Activated CD8-positive, alpha-beta memory T cell treated with anti-CD3 and anti-CD28 coated beads, Interleukin-2, amount 50 U/mL, for 4 hours (primary cell): ENCODE data around the gene CDK11B.
"Not testable (repeated sequence)": the region's sequence is repeated elsewhere in the genome, so short reads cannot be mapped to it uniquely, and the experiment has no call there.

Experiments used
- DNase-seq: peaks from one replicate; pipeline ENCODE4 v3.0.0-alpha.2; 2020

Gene CDK11B

GRCh38 chr1:1647567-1648241 is 11.1 kb downstream of the CDK11B start:
- DNase-seq: not testable (repeated sequence)

DNA sequence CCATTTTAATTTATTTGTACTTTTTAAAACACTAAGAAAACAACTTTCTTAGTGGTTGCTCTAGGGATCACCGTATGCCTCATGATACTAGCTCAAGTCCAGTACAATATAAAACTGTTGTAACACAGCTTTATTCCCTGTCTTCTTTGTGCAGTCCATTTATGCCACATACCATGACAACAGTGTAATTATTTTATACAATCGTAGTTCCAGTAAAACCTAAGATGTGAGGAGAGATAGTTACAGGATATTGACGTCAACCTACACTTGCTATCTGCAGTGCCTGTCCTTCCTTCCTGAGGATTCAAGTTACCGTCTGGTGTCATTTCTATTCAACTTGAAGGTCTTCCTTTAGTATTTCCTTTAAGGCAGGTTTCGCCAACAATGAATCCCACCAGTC is 12.5 kb downstream of the CDK11B start:
- DNase-seq: not testable (repeated sequence)

DNA sequence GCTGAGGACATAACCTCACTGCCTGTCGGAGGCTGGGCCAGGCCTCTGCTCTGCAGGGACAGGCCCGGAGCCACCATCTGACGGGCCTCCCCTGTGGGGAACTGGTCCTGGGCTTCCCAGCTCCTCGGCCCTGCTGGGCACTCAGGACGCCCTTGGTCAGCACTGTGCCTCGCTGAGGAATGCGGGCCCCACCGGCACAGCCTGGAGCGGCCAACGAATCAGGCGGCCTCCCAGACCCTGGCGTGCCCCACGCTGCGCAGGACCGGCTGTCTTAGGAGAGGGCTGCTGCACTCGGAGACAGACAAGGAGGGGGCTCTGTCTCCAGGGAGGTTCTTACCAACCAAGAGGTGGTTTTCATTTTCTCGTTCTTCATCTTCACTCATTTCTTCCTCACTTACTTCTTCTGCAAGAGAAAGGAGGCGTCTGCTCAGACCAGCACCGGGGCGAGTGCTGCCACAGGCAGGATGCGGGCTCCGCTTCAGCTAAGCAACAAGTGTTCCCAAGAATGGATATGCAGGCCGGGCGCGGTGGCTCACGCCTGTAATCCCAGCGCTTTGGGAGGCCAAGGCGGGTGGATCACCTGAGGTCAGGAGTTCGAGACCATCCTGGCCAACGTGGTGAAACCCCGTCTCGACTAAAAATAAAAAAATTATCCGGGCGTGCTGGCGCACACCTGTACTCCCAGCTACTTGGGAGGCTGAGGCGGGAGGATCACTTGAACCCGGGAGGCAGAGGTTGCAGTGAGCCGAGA is 17.9 kb downstream of the CDK11B start:
- DNase-seq: not testable (repeated sequence)

GRCh38 chr1:1640081-1640480 is 18.7 kb downstream of the CDK11B start:
- DNase-seq: not testable (repeated sequence)

GRCh38 chr1:1639368-1639767 is 19.4 kb downstream of the CDK11B start:
- DNase-seq: not testable (repeated sequence)

- not testable (repeated sequence) for DNase-seq
Observed at GRCh38 chr1:1638528-1638927, 20.3 kb downstream of the CDK11B start.

DNA sequence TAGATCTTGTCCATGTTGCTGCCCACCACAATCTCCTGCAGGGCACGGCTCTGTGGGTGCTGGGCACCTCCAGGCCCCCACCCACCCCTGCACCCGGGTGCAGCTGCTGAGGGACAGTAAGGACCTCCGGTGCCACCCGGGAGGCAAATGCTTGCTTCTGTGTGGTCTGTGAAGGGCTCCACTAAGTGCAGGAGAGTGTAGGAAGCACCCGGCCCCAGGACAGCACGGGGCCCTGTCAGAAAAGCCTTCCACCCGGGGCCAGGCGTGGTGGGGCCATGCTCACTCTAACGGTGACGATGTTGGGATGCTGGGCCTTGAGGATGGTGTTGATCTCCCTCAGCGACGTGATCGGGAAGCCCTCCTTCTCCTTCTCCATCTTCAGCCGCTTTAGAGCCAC is 21.3 kb downstream of the CDK11B start:
- not testable (repeated sequence) for DNase-seq

DNA sequence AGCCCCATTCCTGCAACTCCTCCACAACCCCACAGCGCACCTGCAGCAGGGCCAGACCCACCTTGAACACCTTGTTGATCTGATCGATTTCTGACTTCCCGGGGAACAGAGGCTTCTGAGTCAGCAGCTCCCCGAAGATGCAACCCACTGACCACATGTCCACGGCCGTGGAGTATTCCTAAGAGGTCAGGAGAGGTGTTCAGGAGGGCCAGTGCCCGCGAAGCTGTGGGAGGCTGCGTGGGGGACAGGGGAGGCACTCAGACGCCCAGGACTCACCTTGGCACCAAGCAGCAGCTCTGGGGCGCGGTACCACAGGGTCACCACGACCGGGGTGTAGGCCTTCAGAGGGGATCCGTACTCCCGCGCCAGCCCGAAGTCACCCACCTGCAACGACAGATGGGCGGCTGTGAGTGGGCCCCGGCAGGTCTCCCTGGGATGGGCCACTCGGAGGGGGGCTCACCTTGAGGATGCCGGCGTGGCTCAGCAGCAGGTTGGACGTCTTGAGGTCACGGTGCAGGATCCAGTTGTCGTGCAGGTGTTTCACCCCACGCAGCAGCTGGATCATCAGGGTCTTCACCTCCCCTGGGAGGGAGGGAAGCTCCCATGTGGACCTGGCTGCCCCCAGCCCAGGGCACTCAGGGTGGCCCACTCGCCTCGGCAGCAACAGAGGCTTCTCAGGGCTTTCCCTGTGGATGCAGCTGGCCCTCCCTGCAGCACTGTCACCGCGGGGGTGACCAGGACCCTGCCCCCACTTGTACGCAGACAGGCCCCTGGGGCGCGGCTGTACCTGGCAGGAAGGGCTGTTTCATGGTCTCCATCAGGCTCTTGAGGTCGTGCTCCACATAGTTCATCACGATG is 22.0 kb downstream of the CDK11B start:
- DNase-seq: not testable (repeated sequence)

DNA sequence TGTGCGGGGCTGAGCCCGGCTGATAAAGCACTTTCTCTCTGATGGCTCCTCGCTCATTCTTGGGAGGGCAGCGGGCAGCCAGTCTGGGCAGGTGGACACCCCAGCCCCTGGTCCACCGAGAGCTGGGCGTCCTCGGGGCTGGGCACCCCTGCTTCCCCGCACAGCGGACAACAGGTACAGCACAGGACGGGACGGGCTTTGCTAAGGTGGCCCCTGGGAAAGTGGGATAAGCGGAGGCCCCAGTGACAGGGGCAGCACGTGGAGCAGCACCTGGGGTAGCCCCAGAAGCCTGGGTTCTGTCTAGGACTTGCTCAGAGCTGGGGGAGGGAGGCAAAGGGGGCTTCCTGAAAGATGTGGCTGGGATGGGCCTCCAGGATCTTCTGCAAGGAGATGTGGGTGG is 24.2 kb downstream of the CDK11B start:
- not testable (repeated sequence) for DNase-seq

DNA sequence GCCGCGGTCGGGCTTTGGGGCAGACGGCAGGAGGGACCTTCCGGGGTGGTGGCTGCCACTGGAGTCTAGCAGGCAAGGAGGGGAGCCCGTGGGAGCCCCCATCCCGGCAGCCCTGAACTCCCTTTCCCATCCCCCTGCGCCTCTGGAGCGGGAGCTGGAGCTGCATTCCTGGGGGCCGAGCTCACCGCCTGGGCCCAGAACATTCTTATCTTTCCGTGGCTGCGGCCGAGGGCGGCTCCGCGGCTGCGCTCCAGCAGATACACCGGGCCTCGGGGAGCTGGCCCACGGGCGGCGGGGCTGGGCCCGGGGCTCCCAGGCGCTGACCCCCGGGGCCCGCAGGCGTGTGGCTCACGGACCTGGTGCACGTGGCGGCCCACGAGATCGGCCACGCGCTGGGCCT is 25.4 kb downstream of the CDK11B start:
- DNase-seq: not testable (repeated sequence)

GRCh38 chr1:1631782-1632420 is 26.9 kb downstream of the CDK11B start, which contains the start of gene MMP23B:
TSS of gene MMP23B (plus strand) at chr1:1632173. CDS start at chr1:1632219, 46 bp downstream.
- DNase-seq: peak; percentile 25

DNA sequence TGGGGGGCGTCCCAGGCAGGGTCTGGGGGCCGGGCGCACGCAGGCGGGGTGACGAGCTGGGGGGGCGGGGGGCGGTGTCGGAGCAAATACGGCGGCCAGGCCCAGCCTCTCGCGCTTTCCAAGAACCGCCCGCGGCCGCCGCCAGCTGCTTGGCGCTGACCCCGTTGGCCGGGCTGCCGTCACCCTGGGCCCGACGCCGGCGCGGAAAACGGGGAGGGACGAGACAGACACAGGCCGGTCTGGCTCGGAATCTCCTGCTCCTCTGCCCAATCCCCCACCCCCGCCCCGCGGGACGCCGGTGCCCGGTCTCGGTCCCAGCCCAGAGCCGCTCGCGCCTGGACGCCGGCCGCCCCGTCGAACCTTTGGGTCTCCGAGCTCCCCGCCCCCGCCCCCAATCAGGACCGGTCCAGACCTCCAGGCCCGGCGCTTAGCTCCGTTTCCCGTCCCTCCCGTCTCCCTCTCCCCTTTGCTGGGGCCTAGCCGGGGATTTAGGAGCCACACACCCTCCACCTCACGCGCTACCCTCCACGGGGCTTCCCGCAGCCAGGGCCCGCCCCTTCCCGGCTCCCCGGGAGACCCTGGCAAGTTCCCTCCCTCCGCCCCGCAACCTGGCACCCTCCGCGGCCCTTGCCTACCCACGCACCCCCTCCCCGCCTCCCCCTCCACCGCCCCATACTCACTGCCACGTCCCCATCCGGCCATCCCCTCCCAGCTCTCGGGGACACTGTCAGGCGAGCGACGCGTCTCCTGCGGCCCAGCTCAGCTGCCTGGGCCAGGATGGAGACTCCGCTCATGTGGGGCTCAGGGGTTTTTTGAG is 27.6 kb downstream of the CDK11B start:
- peak; percentile 44 for DNase-seq

- DNase-seq: peak; percentile 92
Observed at GRCh38 chr1:1630191-1630964, 28.4 kb downstream of the CDK11B start.

DNA sequence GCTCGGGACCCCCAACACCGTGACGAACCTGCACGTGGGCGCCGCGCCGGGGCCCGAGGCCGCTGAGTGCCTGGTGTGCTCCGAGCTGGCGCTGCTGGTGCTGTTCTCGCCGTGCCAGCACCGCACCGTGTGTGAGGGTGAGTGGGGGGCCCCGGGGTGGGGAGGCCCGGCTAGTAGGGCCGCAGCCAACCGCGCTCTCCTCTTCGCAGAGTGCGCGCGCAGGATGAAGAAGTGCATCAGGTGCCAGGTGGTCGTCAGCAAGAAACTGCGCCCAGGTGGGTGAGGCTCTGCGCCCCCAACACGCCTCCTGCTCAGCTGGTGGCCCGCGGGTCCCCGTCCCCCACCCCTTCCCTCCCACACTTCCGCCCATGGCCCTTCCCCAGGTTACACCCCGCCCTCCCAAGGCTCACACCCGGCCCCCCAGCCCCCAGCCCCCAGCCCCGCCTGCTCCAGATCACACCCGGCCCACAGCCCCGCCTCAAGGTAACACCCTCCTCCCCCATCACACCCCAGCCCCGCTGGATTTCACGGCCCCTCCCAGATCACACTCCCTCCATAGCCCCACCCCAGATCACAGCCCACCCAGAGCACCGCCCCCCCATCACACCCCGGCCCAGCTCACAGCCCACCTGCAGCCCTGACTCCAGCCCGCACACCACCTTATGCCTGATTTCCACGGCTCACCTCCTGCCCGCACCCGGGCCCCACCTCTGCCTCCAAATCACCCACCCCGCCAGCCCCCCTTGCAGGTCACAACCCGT is 29.2 kb downstream of the CDK11B start:
- peak; percentile 78 for DNase-seq

GRCh38 chr1:1628754-1629429 is 29.9 kb downstream of the CDK11B start:
- DNase-seq: peak; percentile 39

GRCh38 chr1:1627829-1628753 is 30.7 kb downstream of the CDK11B start:
- DNase-seq: peak; percentile 20

DNA sequence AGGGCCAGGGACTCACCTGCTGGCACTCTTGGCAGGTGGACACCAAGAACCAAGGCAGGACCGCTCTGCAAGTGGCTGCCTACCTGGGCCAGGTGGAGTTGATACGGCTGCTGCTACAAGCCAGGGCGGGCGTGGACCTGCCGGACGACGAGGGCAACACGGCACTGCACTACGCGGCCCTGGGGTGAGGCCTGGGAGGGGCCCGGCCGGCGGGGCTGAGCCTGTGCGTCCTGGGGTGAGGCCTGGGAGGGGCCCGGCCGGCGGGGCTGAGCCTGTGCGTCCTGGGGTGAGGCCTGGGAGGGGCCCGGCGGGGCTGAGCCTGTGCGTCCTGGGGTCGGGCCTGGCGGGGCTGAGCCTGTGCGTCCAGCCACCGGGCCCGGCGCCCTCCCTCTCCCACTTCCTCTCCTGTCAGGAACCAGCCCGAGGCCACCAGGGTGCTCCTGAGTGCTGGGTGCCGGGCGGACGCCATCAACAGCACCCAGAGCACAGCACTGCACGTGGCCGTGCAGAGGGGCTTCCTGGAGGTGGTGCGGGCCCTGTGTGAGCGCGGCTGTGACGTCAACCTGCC is 31.5 kb downstream of the CDK11B start:
- peak; percentile 20 for DNase-seq
